Mucosa of rectum (tissue), 2 donors: ENCODE data around the gene CLEC4G.

Experiments used
- H3K27ac ChIP-seq, 2 donors: one replicate each; pipeline ENCODE4 v1.7.0; 2013; ENCODE audit warnings: inconsistent platforms in 2 of 2, low read depth in 2 of 2, low read length in 2 of 2
- H3K27me3 ChIP-seq, 2 donors: one replicate each; pipeline ENCODE4 v1.7.0; 2013; ENCODE audit warnings: low read length in 2 of 2; ENCODE audit not compliant: control insufficient read depth in 2 of 2, insufficient read depth in 2 of 2
- H3K36me3 ChIP-seq, 2 donors: one replicate each; pipeline ENCODE4 v1.7.0; 2013; ENCODE audit warnings: low read length in 2 of 2; ENCODE audit not compliant: control insufficient read depth in 2 of 2, insufficient read depth in 2 of 2
- H3K4me1 ChIP-seq, 2 donors: one replicate each; pipeline ENCODE4 v1.7.0; 2013; ENCODE audit warnings: low read length in 2 of 2, mild to moderate bottlenecking in 1 of 2; ENCODE audit not compliant: control insufficient read depth in 2 of 2, insufficient read depth in 2 of 2
- H3K4me3 ChIP-seq, 2 donors: one replicate each; pipeline ENCODE4 v1.7.0; 2013; ENCODE audit warnings: low read length in 2 of 2
- H3K9ac ChIP-seq, 2 donors: one replicate each; pipeline ENCODE4 v1.7.0; 2013; ENCODE audit warnings: low read length in 2 of 2, low read depth in 1 of 2, mild to moderate bottlenecking in 1 of 2
- H3K9me3 ChIP-seq, 2 donors: one replicate each; pipeline ENCODE4 v1.7.0; 2013; ENCODE audit warnings: low read length in 2 of 2; ENCODE audit not compliant: control insufficient read depth in 2 of 2
- donor health status: healthy.
- donor health status: Normal muscosa, but diverticular disease.

CLEC4G gene

DNA sequence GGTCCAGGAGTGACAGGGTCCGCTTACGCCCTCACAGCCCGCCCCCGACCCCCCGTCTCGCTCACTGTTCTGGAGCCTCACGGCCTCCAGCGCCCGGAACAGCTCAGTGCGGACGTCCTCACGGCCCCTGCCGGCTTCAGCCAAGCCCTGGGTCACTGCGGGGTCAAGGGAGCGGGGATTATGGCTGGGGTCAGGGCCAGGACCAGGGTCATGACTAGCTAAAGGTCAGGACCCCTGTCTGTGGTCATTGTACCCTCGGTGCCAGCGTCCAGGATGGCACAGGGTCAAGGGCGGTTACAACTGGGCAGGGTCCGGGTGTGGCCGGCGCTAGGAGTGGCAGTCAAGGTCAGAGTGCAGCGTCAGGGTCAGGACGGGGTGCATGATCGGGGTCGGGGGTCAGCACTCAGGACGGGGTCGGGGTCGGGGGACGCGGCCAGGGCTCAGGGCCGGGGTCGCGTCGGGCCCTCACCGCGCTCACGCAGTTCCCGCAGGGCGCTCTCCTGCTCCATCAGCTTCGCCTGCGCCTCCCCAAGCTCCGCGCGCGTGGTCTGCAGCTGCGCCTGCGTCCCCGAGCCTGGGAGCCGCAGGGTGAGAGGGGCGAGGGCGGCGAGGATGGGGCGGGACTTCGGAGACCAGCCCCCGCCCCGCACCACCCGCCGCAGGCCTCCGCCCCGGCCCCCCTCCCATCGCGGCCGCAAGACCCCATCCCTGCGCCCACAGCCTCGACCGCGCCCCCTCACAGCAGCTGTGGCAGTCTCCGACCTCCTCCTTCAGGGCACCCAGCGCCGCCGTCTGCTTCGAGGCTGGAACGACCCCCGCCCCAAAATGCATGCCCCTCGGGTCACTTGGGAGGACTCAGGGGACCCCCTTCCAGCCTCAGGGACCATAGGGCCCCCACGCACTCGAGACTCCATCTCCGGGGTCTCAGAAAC is 1.4 kb downstream of the CLEC4G start:
- Histone ChIP-seq H3K36me3 (no peaks in the 10 kb centered on the region), H3K27me3 (peaks cover 14 to 19% of the 10 kb centered on the region in 2 donors), H3K9me3 (no peaks in the 10 kb centered on the region), H3K27ac (no peak overlapping the region), H3K4me3 (no peak overlapping the region), H3K4me1 (peaks cover 0 to 2% of the 10 kb centered on the region in 2 donors), H3K9ac (no peak overlapping the region)

DNA sequence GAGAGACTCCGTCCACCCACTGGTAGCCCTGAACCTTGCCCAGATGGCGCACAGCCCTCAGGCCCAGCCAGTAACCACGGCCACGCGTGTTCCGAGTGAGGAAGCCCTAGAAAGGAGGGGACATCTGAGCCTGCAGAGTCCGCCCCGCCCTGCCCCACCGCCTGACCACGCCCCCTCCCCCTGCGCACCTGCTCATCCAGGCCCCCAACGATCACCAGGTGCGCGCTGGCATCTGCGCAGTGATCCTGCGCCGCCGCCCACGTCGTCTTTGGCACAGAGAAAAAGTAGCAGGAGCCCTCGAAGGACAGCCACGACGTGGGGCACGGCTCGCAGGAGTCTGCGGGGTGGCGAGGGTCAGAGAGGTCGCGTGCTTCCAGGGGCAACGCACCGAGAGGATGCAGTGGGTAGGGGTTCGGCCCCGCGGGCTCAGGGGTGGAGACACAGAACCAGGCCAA is 2.1 kb downstream of the CLEC4G start:
- Histone ChIP-seq H3K4me1 (peaks cover 0 to 2% of the 10 kb centered on the region in 2 donors), H3K9ac (no peak overlapping the region), H3K27me3 (peaks cover 14 to 19% of the 10 kb centered on the region in 2 donors), H3K9me3 (no peaks in the 10 kb centered on the region), H3K36me3 (no peaks in the 10 kb centered on the region), H3K27ac (no peak overlapping the region), H3K4me3 (no peak overlapping the region)

DNA sequence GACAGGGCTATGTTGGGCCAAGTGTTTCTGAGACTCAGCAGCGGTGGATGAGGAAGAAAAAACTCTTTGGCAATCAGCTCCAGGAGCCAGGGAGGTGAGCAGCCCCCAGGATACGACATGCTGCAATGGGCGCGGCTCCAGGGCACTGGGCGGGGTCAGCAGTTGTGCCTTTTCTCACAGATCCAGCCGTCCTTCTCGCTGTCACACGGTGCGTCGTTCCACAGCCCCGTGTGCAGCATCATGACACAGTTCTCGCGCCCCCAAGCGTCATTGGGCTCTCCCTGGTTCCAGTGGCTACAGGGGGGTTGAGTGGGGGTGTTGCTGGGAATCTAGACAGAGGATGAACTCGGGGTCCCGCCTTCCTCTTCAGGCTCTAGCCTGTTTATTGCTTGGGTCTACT is 2.7 kb downstream of the CLEC4G start:
- Histone ChIP-seq H3K27ac (no peak overlapping the region), H3K9me3 (no peaks in the 10 kb centered on the region), H3K27me3 (peaks cover 14 to 19% of the 10 kb centered on the region in 2 donors), H3K36me3 (no peaks in the 10 kb centered on the region), H3K9ac (no peak overlapping the region), H3K4me1 (no peaks in the 10 kb centered on the region), H3K4me3 (no peak overlapping the region)

DNA sequence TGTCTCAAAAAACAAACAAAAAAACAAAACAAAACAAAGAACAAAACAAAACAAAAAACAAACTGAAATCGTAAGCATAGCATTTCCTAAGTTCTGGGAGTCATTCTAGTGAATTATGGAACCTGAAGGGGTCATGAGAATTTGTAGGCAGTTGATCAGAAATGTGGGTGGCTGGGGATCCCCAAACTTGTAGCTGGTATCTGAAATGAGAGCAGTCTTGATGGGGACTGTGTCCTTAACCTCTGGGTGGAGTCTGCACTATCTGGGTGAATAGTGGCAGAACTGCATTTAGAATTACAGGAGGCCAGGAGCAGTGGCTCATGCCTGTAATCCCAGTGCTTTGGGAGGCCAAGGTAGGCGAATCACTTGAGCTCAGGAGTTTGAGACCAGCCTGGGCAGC is 6.1 kb downstream of the CLEC4G start:
- no peaks in the 10 kb centered on the region for H3K9me3 ChIP-seq
- H3K4me1 ChIP-seq = no peaks in the 10 kb centered on the region
- no peak overlapping the region for H3K4me3 ChIP-seq
- H3K36me3 ChIP-seq = no peaks in the 10 kb centered on the region
- peaks cover 11 to 21% of the 10 kb centered on the region in 2 donors for H3K27me3 ChIP-seq
- no peak overlapping the region for H3K27ac ChIP-seq
- H3K9ac ChIP-seq = no peak overlapping the region

DNA sequence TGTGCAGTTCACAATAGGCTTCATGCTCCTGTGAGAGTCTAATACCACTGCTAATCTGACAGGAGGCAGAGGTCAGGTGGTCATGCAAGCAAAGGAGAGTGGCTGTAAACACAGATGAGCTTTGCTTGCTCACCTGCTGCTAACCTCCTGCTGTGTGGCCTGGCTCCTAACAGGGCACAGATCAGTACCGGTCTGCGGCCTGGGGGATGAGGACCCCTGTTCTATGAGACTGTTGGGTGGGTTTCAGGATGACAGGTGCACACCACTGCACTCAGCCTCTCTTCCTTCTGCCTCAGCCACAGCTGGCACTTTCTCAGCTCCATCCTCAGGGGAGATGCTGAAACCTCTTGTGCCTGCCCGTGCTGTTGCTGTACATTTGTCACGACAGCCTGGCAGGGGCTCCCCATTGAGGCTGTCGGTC is 9.7 kb downstream of the CLEC4G start:
- H3K9ac ChIP-seq = no peak overlapping the region
- peaks cover 0 to 2% of the 10 kb centered on the region in 2 donors for H3K27me3 ChIP-seq
- peaks cover 0 to 2% of the 10 kb centered on the region in 2 donors for H3K4me1 ChIP-seq
- H3K27ac ChIP-seq = no peak overlapping the region
- H3K36me3 ChIP-seq = no peaks in the 10 kb centered on the region
- H3K9me3 ChIP-seq = no peaks in the 10 kb centered on the region
- H3K4me3 ChIP-seq = no peak overlapping the region

DNA sequence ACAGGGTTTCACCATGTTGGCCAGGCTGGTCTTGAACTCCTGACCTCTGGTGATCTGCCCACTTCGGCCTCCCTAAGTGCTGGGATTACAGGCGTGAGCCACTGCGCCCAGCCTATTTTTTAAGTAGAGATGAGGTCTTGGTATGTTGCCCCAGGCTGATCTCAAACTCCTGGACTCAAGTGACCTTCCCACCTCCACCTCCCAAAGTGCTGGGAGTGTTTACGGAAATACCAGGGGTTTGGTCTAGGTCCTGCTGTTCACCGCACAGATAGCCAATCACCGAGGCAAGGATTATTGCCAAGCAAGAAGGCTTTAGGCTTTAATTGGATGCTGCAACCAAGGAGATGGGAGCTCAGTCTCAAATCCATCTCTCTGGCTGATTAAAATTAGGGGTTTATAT is 11.6 kb downstream of the CLEC4G start:
- Histone ChIP-seq H3K4me3 (no peak overlapping the region), H3K4me1 (peaks cover 0 to 2% of the 10 kb centered on the region in 2 donors), H3K36me3 (no peaks in the 10 kb centered on the region)

DNA sequence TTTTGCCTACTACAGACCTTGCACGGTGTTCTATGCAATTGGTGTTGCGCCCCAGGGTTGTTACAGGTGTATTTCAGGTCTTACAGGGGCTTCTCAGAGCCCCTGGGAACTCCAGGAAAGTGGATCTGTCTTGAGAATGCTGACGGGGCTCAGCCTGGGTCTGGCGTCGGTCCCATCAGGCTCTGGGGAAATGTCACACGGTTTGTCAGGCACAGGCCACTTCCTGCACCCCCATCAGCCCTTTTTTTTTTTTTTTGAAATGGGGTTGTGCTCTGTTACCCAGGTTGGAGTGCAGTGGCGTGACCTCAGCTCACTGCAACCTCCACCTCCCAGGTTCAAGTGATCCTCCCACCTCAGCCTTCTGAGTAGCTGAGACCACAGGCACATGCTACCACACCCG is 13.2 kb downstream of the CLEC4G start:
- peaks cover 0 to 2% of the 10 kb centered on the region in 2 donors for H3K4me1 ChIP-seq
- H3K27ac ChIP-seq = no peak overlapping the region
- no peaks in the 10 kb centered on the region for H3K9me3 ChIP-seq
- H3K36me3 ChIP-seq = no peaks in the 10 kb centered on the region
- peaks cover 0 to 2% of the 10 kb centered on the region in 2 donors for H3K27me3 ChIP-seq
- H3K4me3 ChIP-seq = no peak overlapping the region
- H3K9ac ChIP-seq = no peak overlapping the region

More for the DNA sequence above, 11.6 kb downstream of the CLEC4G start:
- H3K9ac ChIP-seq = no peak overlapping the region
- no peak overlapping the region for H3K27ac ChIP-seq
- peaks cover 0 to 2% of the 10 kb centered on the region in 2 donors for H3K27me3 ChIP-seq
- H3K9me3 ChIP-seq = no peaks in the 10 kb centered on the region

DNA sequence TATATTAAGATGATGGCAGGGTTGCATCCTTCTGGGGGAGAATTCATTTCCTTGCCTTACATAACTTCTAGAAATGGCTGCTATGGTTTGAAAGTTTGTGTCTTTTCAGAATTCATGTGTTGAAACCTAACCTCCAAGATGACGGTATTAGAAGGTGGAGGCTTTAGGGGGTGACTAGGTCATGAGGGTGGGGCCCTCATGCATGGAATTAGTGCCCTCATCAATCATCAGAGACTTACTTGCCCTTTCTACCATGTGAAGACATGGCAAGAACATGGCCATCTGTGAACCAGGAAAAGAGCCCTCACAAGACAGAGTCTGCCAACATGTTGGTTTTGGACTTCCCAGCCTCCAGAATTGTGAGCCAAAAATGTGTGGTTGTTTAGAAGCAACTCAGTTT is 15.1 kb downstream of the CLEC4G start:
- no peak overlapping the region for H3K9ac ChIP-seq
- no peak overlapping the region for H3K4me3 ChIP-seq
- H3K36me3 ChIP-seq = no peaks in the 10 kb centered on the region
- no peaks in the 10 kb centered on the region for H3K27me3 ChIP-seq
- H3K4me1 ChIP-seq = peaks cover 0 to 2% of the 10 kb centered on the region in 2 donors
- H3K9me3 ChIP-seq = no peaks in the 10 kb centered on the region
- no peak overlapping the region for H3K27ac ChIP-seq

DNA sequence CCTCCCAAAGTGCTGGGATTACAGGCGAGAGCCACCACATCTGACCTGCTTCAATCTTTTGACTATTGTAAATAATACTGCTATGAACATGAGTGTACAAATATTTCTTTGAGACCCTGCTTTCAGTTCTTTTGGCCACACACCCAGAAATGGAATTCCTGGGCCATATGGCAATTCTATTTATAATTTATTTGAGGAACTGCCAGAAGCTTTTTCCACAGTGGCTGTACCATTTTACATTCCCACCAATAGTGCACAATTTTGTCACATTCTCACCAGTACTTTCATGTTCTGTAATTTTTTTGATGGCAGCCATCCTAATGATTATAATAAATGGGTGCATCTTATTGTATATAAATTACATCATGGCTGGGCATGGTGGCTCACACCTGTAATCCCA is 16.2 kb downstream of the CLEC4G start:
- Histone ChIP-seq H3K9me3 (no peaks in the 10 kb centered on the region), H3K4me1 (peaks cover 0 to 2% of the 10 kb centered on the region in 2 donors), H3K4me3 (no peak overlapping the region), H3K27ac (no peak overlapping the region), H3K9ac (no peak overlapping the region), H3K27me3 (no peaks in the 10 kb centered on the region), H3K36me3 (no peaks in the 10 kb centered on the region)

DNA sequence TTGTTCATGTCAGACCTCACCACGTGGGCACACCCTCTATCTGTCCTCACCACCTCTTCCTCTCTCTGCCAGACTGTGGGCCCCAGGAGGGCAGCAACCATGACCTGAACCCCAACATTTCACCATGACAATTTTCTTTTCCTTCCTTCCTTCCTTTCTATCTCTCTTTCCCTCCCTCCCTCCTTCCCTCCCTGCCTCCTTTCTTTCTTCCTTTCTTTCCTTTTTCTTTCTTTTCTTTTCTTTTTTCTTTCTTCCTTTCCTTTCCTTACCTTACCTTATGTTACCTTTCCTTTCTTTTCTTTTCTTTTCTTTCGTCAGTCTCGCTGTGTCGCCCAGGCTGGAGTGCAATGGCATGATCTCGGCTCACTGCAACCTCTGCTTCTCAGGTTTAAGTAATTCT is 21.3 kb downstream of the CLEC4G start:
- Histone ChIP-seq H3K27ac (no peak overlapping the region), H3K4me3 (no peak overlapping the region), H3K4me1 (peaks cover 0 to 5% of the 10 kb centered on the region in 2 donors), H3K27me3 (no peaks in the 10 kb centered on the region), H3K9me3 (no peaks in the 10 kb centered on the region), H3K9ac (no peak overlapping the region), H3K36me3 (no peaks in the 10 kb centered on the region)
